Heart right ventricle (tissue), 16 donors: ENCODE measurements around the gene FGF22. TPM values are rescaled to one million over a fixed set of nuclear protein-coding genes. Genes with fewer than 3 reads are reported as not detected.
A peak's percentile ranks its signal among the peaks of the same experiment; 100 is the strongest.

ENCODE experiments used
- ATAC-seq, 8 donors: fragments of 200-7000 bp; cut with Tn5 transposase; one replicate each; pipeline ENCODE4 v1.9.1; 2020; ENCODE audit warnings: mild to moderate bottlenecking in 8 of 8, moderate library complexity in 8 of 8, moderate number of reproducible peaks in 1 of 8
- DNase-seq, 2 donors: peaks; one replicate each; pipeline ENCODE4 v3.0.0-alpha.2; 2020
- H3K27ac ChIP-seq, 10 donors: fragments of 200-600 bp; sonication (generic) in 2 of 10; one replicate each; pipeline versions ENCODE4 v1.5.0 to v1.8.0; 2020 to 2022; ENCODE audit warnings: mild to moderate bottlenecking in 3 of 10
- H3K27me3 ChIP-seq, 7 donors: fragments of 200-600 bp; one replicate each; pipeline ENCODE4 v1.8.0; 2021 to 2022; ENCODE audit warnings: mild to moderate bottlenecking in 2 of 7
- H3K36me3 ChIP-seq, 9 donors: fragments of 200-600 bp; sonication (generic) in 1 of 9; one replicate each; pipeline versions ENCODE4 v1.5.0 to v1.8.0; 2020 to 2022; ENCODE audit warnings: mild to moderate bottlenecking in 2 of 9
- H3K4me1 ChIP-seq, 9 donors: fragments of 200-600 bp; sonication (generic) in 1 of 9; one replicate each; pipeline versions ENCODE4 v1.5.0 to v1.8.0; 2020 to 2022; ENCODE audit warnings: mild to moderate bottlenecking in 4 of 9
- H3K4me3 ChIP-seq, 10 donors: fragments of 200-600 bp; sonication (generic) in 2 of 10; one replicate each; pipeline versions ENCODE4 v1.5.0 to v1.8.0; 2020 to 2022; ENCODE audit warnings: mild to moderate bottlenecking in 7 of 10, moderate library complexity in 2 of 10
- H3K9me3 ChIP-seq, 11 donors: fragments of 200-600 bp in 10 of 11; sonication (generic) in 2 of 11; one replicate each; pipeline versions ENCODE4 v1.5.0 to v1.8.0; 2013 to 2022; ENCODE audit warnings: mild to moderate bottlenecking in 2 of 11, control low read depth in 1 of 11, moderate library complexity in 1 of 11
- WGBS, 2 donors: extraction: QIAGEN DNeasy Blood & Tissue Kit; methylation state at CpG; one replicate each; pipeline ENCODE4 v1.1.7; 2013; ENCODE audit warnings: inconsistent platforms in 1 of 2; 5-methylcytosine and 5-hydroxymethylcytosine counted together
- intact Hi-C, 10 donors: fragments of 100-400 bp; cut with DNase I; formaldehyde crosslinking; loops; one replicate each; pipeline versions ENCODE4 v1.11.1 to v1.14.2; 2022
- polyA plus RNA-seq, 2 donors: library from polyadenylated mRNA; stranded (reverse); fragments of 200-250 nt; gene quantifications; one replicate each; pipeline ENCODE4 v1.2.3, GENCODE V29; 2013
- total RNA-seq, 10 donors: library from RNA; stranded (reverse); fragmentation: NEBNext Ultra II Directional in 3 of 10; extraction: Animal tissue kit (Norgen Biotek cat#: 25700) in 3 of 10; gene quantifications; one replicate each; pipeline versions ENCODE4 v1.2.1 to v1.2.4, GENCODE V29; 2021 to 2023
- TF ChIP-seq, protein P1 (sequence below), 9 donors: fragments of 200-600 bp; sonication (generic) in 2 of 9; IDR thresholded peaks; one replicate each; pipeline versions ENCODE4 v1.5.0 to v1.8.0; 2021 to 2022; ENCODE audit warnings: antibody characterized with exemption in 9 of 9, mild to moderate bottlenecking in 5 of 9, moderate library complexity in 1 of 9
- donor health status: Arrhythmogenic right ventricular cardiomyopathy.
- donor health status: ischemic (EF 13 %, LVEDD 7.1; RV severe dilation, severe dysfunction).
- donor health status: healthy with polysubstance abuse.
- donor health status: DM: no; HTN: yes; CAD: no.
- donor health status: DM: no; HTN: no; CAD: no.
- donor health status: ischemic (EF 25% LVEDD 6.9; RV normal size, moderate dysfunction).
- donor health status: ischemic (EF 25% LVEDD 5.7; RV mildly dilated, moderate dysfunction).
- donor health status: healthy.
- donor health status: DM: yes; HTN: yes; CAD: no.
- donor health status: Ischemic cardiomyopathy.
- donor health status: ischemic (EF 35%, LVEDD 5.7; RV mildly dilated, moderate dysfunction).
- donor health status: nonischemic (EF 11% LVEDD 7.7; RV severe dilation, severe dysfunction).
- donor health status: DM: yes; HTN: yes; CAD: no.
- donor health status: PGD.
- donor health status: ischemic (EF 29% LVEDD 5.4; RV normal size, mild dysfunction).
- donor health status: nonischemic (EF 23%, LVEDD 6.1; RV moderate dilation, normal function).

The FGF22 gene
- total and polyA plus RNA-seq, 12 donors = 0.16 to 0.44 (median 0.30) TPM; not detected in 5

DNA sequence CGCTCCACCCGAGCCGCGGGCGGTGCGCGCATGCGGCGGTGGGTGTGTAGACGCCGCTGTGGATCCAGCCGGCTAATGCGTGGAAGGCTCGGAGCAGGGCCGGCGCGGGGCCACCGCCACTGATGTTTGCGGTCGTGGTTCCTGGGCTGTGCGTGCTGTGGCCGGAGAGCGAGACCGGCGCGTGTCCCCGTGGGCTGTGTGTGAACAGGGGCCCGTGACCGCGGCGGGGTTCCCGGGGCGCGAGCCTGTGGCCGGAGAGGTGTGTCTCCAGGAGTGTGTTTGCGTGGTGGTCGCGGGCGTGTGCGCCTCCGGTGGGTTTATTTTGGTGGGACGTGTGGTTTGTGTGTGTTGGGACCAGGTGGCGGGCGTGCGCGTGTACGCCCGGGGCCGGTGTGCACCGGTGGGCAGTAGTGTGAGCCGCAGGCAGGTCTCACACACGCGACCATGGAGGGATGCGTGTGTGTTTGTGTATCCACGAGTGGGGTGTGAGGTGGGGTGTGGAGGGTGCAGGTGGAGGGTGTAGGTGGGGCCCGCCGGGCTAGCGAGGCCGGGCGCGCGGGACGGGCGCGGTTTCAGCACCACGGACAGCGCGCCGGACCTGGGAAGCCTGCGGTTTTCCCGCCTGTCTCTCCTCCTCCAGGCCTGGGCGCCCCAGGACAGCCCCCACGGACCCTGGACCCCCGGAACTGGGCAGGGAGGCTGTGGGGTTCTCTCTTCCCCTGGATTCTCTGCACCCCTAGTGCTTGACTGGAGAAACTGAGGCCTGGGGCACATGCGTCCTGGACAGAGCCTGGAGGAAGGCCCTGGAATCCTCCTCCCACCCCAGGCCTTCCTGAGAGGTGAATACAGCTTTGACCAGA lies 48.4 kb upstream of the FGF22 start:
- H3K27ac ChIP-seq = no peak overlapping the region
- peaks cover 3 to 28% (median 17%) of the 10 kb centered on the region in 9 donors for H3K4me1 ChIP-seq
- intact Hi-C loops = loop anchor here in 1 of 10 donors (10.0 kb wide), 1 partner anchor 143 kb away; no protein-coding TSS in a partner anchor
- DNase-seq (no peak), ATAC-seq (peak in 6 of 8 donors; percentile 11 to 48 (median 36))
- H3K4me3 ChIP-seq = peak overlapping the region in 2 of 10 donors; percentile 12 to 24
- TF ChIP-seq, protein P1, sequence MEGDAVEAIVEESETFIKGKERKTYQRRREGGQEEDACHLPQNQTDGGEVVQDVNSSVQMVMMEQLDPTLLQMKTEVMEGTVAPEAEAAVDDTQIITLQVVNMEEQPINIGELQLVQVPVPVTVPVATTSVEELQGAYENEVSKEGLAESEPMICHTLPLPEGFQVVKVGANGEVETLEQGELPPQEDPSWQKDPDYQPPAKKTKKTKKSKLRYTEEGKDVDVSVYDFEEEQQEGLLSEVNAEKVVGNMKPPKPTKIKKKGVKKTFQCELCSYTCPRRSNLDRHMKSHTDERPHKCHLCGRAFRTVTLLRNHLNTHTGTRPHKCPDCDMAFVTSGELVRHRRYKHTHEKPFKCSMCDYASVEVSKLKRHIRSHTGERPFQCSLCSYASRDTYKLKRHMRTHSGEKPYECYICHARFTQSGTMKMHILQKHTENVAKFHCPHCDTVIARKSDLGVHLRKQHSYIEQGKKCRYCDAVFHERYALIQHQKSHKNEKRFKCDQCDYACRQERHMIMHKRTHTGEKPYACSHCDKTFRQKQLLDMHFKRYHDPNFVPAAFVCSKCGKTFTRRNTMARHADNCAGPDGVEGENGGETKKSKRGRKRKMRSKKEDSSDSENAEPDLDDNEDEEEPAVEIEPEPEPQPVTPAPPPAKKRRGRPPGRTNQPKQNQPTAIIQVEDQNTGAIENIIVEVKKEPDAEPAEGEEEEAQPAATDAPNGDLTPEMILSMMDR (IDR thresholded peaks at IDR 0.05) = no peak
- H3K36me3 ChIP-seq = no peaks in the 10 kb centered on the region
- H3K27me3 ChIP-seq = peaks cover 27 to 60% (median 50%) of the 10 kb centered on the region in 7 donors
- 29 to 36% methylated on average over 71 to 75 of the region's 75 CpGs for WGBS, 2 donors
- no peaks in the 10 kb centered on the region for H3K9me3 ChIP-seq

DNA sequence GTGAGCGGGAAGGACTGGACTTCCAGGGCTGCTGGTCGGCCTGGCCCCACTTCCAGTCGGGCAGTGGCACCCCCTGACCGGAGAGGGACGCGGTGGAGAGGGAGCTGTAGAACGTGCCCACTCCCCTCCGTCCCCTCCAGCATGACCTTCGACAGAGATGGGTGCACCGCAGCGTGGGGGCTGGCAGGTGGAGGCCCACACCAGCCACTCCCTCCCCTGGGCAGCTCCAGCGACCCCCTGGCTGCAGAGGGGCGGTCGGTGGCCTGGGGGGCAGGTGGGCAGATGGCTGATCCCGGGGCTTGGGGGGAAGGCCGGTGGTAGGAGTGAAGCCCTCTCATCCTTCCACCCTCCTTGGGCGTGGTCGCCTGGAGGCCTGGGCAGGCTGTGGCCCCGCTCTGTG lies 47.6 kb upstream of the FGF22 start:
- DNase-seq = no peak
- Histone ChIP-seq H3K4me3 (no peak overlapping the region), H3K27me3 (peaks cover 27 to 60% (median 50%) of the 10 kb centered on the region in 7 donors), H3K9me3 (no peaks in the 10 kb centered on the region), H3K27ac (no peak overlapping the region), H3K36me3 (no peaks in the 10 kb centered on the region), H3K4me1 (peaks cover 3 to 28% (median 17%) of the 10 kb centered on the region in 9 donors)
- intact Hi-C loops = loop anchor here in 1 of 10 donors (10.0 kb wide), 1 partner anchor 143 kb away; no protein-coding TSS in a partner anchor
- no peak for ATAC-seq
- WGBS, 2 donors = 79 to 82% methylated on average over 19 of the region's 19 CpGs
- TF ChIP-seq, protein P1 (IDR thresholded peaks at IDR 0.05) = no peak

DNA sequence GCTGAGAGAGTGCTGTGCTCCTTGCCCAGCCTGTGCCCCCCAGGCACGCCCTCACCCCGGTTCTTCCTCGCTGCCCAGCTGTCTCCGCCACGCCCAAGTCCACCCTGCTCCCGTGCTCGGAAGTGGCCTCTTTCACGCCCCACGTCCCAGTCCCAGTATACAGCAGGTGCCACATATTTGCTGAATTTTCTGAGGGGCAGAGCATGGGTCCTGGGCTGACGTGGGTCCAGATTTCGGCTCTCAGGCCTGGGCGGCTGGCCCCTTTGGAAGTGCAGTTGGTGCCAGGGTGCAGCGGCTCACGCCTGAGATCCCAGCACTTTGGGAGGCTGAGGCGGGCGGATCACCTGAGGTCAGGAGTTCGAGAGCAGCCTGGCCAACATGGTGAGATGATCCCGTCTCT lies 46.6 kb upstream of the FGF22 start:
- no peak overlapping the region for H3K4me3 ChIP-seq
- H3K27me3 ChIP-seq = peaks cover 27 to 53% (median 42%) of the 10 kb centered on the region in 7 donors
- peaks cover 3 to 24% (median 14%) of the 10 kb centered on the region in 9 donors for H3K4me1 ChIP-seq
- no peaks in the 10 kb centered on the region for H3K9me3 ChIP-seq
- 79 to 88% methylated on average over 18 of the region's 18 CpGs for WGBS, 2 donors
- intact Hi-C loops = loop anchor here in 1 of 10 donors (10.0 kb wide), 1 partner anchor 142 kb away; no protein-coding TSS in a partner anchor
- no peak for ATAC-seq
- DNase-seq = no peak
- H3K27ac ChIP-seq = no peak overlapping the region
- H3K36me3 ChIP-seq = no peaks in the 10 kb centered on the region
- TF ChIP-seq, protein P1 (IDR thresholded peaks at IDR 0.05) = no peak

DNA sequence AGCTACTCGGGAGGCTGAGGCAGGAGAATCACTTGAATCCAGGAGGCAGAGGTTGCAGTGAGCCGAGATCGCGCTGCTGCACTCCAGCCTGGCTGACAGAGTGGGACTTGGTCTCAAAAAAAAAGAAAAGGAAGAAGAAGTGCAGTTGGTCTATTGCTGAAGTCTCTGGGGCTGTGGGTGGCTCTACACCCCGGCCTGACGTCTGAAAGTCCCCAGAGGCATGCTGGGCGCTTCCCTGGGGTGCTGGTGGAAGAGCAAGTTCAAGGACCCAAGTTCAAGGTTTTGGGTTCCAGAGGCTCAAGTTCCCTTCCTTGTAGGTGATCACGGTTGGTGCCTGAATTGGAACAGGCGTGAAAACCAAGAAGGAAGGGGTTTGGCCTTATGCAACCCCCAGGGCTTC lies 46.2 kb upstream of the FGF22 start:
- H3K9me3 ChIP-seq = no peaks in the 10 kb centered on the region
- TF ChIP-seq, protein P1 (IDR thresholded peaks at IDR 0.05) = no peak
- 67 to 73% methylated on average over 9 of the region's 9 CpGs for WGBS, 2 donors
- ATAC-seq (no peak), DNase-seq (no peak)
- no peak overlapping the region for H3K27ac ChIP-seq
- no peaks in the 10 kb centered on the region for H3K36me3 ChIP-seq
- no peak overlapping the region for H3K4me3 ChIP-seq
- H3K4me1 ChIP-seq = peaks cover under 1 to 20% (median 9%) of the 10 kb centered on the region in 9 donors
- H3K27me3 ChIP-seq = peaks cover 26 to 48% (median 38%) of the 10 kb centered on the region in 7 donors
- intact Hi-C loops = loop anchor here in 1 of 10 donors (10.0 kb wide), 1 partner anchor 141 kb away; no protein-coding TSS in a partner anchor
